ENCODE results near the gene OR2AG1.

- TF ChIP-seq EZH2phosphoT487 (IDR thresholded peaks at IDR 0.05; ENCODE audit: insufficient read depth, low read depth) (no peak), EZH2 (IDR thresholded peaks at IDR 0.05; ENCODE audit: insufficient read depth, poor library complexity, severe bottlenecking) (no peak)
Observed at GRCh38 chr11:6733326-6734275, 49.2 kb upstream of the OR2AG1 start.

Data from GM23248 (cell line).